ENCODE measurements around the gene PRR14L. TPM values are rescaled to one million over a fixed set of nuclear protein-coding genes. Genes with fewer than 3 reads are reported as not detected.

PRR14L gene
- total and polyA plus RNA-seq, 10 donors, result 3.9 to 65.4 (median 41.3) TPM

GRCh38 chr22:31650391-31650790 is 99.5 kb downstream of the PRR14L start:
- WGBS, 5 donors, result 57 to 77% (median 65%) methylated on average over 6 of the region's 6 CpGs
- no peak for DNase-seq
- intact Hi-C loops (cut with DNase I; ENCODE audit: low total_unique reads), result no loop called here
- Histone ChIP-seq H3K4me1 (peaks cover 3 to 60% (median 27%) of the 10 kb centered on the region in 6 donors), H3K4me3 (no peak overlapping the region), H3K36me3 (peaks cover 0 to 53% (median 32%) of the 10 kb centered on the region in 6 donors), H3K9me3 (no peaks in the 10 kb centered on the region), H3K27me3 (replicated peaks in 1 of 7) (no peaks in the 10 kb centered on the region), H3K27ac (peak overlapping the region in 1 of 8 donors; percentile 11)
- TF ChIP-seq, protein P1, sequence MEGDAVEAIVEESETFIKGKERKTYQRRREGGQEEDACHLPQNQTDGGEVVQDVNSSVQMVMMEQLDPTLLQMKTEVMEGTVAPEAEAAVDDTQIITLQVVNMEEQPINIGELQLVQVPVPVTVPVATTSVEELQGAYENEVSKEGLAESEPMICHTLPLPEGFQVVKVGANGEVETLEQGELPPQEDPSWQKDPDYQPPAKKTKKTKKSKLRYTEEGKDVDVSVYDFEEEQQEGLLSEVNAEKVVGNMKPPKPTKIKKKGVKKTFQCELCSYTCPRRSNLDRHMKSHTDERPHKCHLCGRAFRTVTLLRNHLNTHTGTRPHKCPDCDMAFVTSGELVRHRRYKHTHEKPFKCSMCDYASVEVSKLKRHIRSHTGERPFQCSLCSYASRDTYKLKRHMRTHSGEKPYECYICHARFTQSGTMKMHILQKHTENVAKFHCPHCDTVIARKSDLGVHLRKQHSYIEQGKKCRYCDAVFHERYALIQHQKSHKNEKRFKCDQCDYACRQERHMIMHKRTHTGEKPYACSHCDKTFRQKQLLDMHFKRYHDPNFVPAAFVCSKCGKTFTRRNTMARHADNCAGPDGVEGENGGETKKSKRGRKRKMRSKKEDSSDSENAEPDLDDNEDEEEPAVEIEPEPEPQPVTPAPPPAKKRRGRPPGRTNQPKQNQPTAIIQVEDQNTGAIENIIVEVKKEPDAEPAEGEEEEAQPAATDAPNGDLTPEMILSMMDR (IDR thresholded peaks at IDR 0.05 in 8 of 11, conservative IDR thresholded peaks at IDR 0.05 in 3 of 11), result no peak
- TF ChIP-seq POLR2A (IDR thresholded peaks at IDR 0.05) (no peak), POLR2AphosphoS5 (IDR thresholded peaks at IDR 0.05) (no peak)

GRCh38 chr22:31647523-31648320 is 102.2 kb downstream of the PRR14L start:
- 86 to 91% (median 88%) methylated on average over 11 of the region's 11 CpGs for WGBS, 5 donors
- H3K27ac ChIP-seq, result no peak overlapping the region

DNA sequence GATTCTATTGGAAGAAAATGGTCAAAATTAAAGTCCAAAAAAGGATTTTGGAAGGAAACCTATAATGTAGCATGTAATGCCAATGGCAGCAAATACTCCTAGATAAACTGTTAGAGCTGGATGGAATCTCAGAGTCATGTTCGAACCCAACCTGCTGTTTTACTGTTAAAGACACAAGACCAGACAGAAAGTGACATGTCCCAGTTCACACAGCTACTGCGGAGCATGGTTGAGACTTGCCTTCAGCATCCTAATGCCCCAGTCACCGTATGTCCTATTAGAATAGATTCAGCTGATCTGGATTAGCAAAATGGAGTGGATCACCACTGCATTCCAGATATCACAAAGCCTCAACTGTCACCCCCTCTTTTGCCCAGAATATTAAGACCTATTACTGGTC is 102.9 kb downstream of the PRR14L start:
- Histone ChIP-seq H3K36me3 (peaks cover 0 to 74% (median 32%) of the 10 kb centered on the region in 6 donors), H3K9me3 (no peaks in the 10 kb centered on the region), H3K27me3 (replicated peaks in 1 of 7) (no peaks in the 10 kb centered on the region), H3K4me1 (peaks cover 0 to 49% (median 20%) of the 10 kb centered on the region in 6 donors), H3K4me3 (no peak overlapping the region), H3K27ac (peak overlapping the region in 1 of 8 donors; percentile 34)
- WGBS, 5 donors, result 93 to 99% (median 96%) methylated on average over 3 of the region's 3 CpGs
- no peak for TF ChIP-seq POLR2A (IDR thresholded peaks at IDR 0.05)
- no peak for TF ChIP-seq POLR2AphosphoS5 (IDR thresholded peaks at IDR 0.05)
- TF ChIP-seq, protein P1 (IDR thresholded peaks at IDR 0.05 in 8 of 11, conservative IDR thresholded peaks at IDR 0.05 in 3 of 11), result no peak
- intact Hi-C loops (cut with DNase I; ENCODE audit: low total_unique reads), result no loop called here
- DNase-seq, result no peak

More at GRCh38 chr22:31647523-31648320, 102.2 kb downstream of the PRR14L start:
- no peaks in the 10 kb centered on the region for H3K9me3 ChIP-seq
- peaks cover under 1 to 49% (median 22%) of the 10 kb centered on the region in 6 donors for H3K4me1 ChIP-seq
- no peaks in the 10 kb centered on the region for H3K27me3 ChIP-seq (replicated peaks in 1 of 7)
- DNase-seq, result no peak
- H3K4me3 ChIP-seq, result no peak overlapping the region
- peaks cover 0 to 70% (median 32%) of the 10 kb centered on the region in 6 donors for H3K36me3 ChIP-seq
- intact Hi-C loops (cut with DNase I; ENCODE audit: low total_unique reads), result no loop called here
- no peak for TF ChIP-seq POLR2AphosphoS5 (IDR thresholded peaks at IDR 0.05)
- no peak for TF ChIP-seq POLR2A (IDR thresholded peaks at IDR 0.05)
- TF ChIP-seq, protein P1 (IDR thresholded peaks at IDR 0.05 in 8 of 11, conservative IDR thresholded peaks at IDR 0.05 in 3 of 11), result no peak
